ENCODE results near the gene RFC3.

The RFC3 gene

DNA sequence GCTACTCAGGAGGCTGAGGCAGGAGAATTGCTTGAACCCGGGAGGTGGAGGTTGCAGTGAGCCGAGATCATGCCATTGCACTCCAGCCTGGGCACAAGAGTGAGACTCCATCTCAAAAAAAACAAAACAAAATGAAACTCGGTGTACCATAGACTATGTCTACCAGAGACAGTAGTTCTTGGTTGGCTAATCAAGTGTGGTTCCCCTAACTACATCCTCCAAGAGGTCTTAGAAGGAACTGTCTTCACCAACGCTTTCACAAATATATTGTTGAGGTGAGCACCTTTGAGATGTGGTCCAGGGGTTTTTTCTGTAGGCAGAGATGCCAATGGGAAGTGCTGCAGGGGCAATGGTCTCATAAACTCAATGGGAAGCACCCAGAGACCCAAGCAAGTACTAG lies 48.0 kb downstream of the RFC3 start:
- no peak for DNase-seq (ENCODE audit: low read depth)

DNA sequence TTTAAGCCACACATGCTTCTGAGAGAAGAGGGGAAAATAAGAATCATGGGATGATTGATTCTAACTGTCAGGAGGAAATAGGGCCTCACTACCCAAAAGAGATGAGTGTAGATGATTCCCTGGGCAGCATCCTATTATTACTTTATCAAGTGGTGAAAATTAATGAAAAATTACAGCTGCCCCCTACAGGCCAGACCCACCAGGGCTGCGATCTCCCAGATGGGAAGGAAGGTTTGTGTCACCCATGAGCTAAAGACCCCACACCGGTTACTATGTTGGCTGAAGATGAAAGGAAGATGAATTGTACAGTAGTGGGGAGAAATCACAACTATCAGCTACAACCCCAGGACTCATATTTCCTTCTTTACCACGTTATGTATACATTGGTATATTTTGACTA lies 49.5 kb downstream of the RFC3 start:
- DNase-seq (ENCODE audit: low read depth) = no peak

DNA sequence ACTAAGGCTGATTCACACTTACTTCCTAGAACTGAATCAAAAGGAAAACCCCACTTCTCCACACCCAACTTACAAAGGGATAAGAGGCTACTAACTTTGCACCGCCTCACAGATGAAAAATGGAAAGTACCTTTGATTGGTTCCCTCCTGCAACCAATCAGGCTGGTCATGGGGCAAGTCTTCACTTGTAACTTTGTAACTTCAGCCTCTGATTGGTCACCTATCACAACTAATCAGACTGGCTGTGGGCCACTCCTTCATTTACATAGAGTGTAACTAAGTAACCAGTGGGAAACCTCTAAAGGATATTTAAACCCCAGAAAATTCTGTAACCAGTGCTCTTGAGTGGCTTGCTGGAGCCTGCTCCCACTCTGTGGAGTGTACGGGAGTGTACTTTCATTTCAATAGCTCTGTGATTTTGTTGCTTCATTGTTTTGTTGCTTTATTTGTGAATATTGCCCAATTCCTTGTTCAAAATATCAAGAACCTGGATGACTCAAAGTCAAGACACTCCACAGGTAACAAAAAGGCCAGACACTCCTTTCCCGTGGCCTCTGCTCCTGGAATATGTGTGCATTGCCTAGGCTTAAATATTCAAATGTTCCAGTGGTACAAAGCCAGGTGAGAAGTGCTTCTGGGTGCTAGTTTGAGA lies 50.5 kb downstream of the RFC3 start:
- no peak for DNase-seq (ENCODE audit: low read depth)

DNA sequence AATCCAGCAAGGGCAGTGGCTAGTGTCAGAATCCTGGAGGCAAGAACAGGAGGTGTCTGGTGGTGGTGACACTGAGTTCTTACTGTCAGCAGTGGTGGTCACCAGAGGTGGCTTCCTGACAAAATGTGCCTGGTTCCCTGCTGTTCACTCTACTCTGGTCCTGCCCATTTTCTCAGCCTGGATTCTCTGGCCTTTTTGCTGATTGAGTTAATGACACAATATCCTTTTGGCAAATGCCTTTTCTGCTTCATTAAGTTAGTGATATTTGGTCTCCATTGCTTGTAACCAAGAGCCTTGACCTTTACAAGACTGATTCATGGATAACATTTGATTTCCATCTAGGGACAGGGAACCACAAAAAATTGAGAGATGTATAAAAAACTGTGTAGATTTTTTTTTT lies 51.1 kb downstream of the RFC3 start:
- peak; percentile 13 for DNase-seq (ENCODE audit: low read depth)

DNA sequence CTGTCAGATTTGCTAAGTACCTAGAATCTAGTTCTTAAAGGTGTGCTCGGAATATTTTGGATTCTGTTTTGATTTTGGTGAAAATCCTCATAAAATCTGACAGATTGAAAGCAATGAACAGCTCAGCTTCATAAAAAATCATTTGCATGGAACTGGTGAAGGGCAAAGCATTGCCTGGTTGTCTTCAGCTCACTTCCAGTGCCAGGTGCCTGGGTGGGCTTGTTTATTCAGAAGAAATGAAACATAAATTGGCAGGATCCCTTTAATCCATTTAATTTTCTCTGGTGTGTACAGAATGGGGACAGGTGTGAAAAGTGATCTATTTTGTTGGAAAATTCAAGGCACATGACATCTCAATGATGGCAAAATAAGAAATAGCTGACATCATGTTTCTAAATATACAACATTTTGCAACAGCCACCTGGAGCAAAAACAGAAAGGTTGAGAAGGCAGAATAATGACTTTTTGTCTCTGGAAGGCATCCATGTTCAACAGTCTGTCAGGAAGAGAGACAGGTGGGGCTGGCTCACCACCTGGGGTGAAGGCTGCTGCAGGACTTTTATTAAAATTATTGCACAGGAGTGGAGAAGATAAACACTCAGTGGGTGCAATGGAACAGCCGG lies 52.2 kb downstream of the RFC3 start:
- no peak for DNase-seq (ENCODE audit: low read depth)

DNA sequence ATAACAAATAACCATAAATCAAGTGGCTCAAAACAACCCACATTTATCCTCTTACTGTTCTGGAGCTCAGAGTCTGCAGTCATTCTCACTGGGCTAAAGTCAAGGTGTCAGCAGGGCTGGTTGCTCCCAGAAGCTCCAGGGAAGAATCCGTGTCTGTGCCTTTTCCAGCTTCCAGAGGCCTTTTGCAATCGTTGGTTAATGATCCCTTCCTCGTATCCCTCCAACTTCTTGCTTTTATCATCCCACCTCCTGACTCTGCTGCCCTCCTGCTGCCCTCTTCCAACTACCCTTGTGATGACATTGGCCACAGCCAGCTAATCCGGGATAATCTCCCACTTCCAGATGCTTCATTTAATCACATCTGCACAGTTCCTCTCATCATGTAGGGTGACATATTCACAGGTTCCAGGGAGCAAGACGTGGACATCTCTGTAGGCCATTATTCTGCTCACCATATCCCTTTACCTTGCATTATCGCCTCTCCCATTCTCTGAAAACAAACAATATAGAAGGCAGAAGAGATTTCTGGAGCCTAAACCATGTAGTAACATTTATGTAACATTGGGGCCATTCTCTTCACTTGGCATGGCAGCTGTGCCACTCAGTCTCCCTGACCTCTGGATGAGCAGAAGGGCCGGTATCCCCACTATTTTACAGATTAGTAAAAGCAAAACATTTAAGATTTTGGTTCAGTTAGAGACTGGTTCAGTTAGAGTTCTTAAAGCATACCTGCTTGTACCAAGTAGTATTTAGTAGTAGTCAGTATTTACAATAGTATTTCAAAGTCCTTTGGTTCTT lies 53.5 kb downstream of the RFC3 start:
- no peak for DNase-seq (ENCODE audit: low read depth)

DNA sequence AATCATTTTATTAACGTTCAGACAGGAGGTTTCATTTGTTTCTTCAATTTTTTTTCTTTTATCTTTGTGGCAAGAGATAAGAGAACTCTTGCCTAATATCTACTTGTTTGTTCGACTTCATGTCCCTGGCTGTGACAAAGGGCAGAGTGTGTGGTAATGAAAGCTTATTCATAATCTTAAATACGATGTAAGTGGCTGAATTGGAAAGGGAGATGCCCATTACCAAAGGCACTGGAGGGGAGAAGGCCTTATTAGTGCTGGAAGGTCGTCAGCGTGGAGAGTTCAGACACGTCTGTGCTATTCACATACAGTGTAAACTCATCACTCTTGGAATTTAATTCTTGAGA lies 54.0 kb downstream of the RFC3 start:
- DNase-seq (ENCODE audit: low read depth) = no peak

DNA sequence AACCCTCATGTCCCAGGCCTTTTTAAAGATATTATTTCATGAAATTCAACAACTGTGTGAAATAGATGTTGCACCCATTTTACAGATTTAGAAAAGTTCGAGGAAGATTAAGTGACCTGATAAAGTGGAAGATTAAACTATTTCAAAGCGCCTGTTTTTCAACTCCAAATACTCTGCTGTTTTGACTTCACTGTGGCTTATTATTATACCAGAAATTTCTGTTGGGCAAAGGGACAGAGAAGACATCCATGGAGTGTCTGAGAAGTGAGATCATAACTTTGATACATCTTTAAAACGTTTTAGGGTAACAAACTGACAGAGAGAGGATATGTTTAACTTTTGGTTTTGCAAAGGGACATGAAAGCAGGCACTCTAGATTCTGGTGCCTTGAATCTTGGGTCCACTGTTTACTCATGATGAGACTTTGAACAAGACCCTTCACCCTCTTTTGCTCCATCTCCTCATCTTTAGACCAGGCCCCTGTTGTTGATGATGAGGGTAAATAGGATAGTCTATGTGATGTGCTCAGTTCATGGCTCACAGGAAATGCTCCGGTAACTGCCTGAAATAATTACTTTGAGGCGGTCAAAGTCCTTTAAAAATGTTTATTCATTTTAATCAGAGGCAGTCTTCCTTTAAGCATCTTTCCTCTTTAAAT lies 55.4 kb downstream of the RFC3 start:
- DNase-seq (ENCODE audit: low read depth) = no peak

DNA sequence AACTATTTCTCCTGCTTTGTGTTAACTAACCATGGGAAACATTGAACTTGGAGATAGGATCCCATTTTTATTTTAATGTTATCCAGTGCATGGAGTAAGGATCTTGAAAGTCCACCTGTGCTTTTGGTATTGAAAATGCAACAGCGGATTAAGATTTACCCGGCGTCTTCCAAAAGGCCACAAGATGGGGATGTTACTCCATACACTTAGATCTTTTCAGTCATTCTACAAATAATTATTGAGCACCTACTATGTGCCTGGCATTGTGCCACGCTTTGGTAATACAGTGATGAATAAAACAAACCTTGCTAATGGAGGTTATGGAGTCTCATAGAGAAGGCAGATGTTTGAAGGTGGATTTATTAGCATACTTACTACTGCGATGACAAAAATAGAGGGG lies 56.9 kb downstream of the RFC3 start:
- no peak for DNase-seq (ENCODE audit: low read depth)

DNA sequence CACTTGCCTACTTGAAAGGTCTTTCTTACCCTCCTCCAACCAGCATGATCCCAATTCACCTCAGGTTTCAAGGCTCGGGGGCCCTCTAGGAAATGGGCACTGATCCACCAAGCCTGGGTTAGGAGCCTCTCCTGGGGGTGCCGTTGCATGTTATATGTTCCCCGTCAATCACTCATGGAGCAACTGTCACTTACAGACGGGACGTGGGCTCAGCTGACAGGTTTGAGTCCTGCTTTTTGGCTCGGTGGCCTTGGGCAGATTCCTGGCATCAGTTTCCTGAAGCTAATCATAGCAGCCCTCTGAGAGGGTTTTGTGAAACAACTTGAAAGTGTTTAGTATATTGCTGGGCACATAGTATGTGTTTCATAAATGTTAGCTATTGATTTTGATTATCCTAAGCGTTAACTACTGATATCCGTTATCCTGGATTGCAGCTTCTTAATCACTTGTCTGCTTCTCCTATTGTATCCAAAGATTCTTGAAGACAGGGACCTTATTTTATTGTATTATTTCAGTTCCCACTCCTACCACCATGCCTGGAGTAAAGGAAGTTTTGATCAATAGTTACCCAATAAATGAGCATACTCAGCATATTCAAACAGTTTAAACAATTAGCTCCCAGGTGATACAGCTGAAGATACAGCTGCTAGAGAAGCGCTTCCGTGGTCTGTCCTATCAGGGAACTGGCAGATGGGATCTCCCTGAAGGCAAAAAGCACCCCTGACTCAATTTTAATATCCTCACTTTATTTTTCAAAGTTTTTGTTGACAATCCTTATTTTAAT lies 57.9 kb downstream of the RFC3 start:
- no peak for DNase-seq (ENCODE audit: low read depth)

DNA sequence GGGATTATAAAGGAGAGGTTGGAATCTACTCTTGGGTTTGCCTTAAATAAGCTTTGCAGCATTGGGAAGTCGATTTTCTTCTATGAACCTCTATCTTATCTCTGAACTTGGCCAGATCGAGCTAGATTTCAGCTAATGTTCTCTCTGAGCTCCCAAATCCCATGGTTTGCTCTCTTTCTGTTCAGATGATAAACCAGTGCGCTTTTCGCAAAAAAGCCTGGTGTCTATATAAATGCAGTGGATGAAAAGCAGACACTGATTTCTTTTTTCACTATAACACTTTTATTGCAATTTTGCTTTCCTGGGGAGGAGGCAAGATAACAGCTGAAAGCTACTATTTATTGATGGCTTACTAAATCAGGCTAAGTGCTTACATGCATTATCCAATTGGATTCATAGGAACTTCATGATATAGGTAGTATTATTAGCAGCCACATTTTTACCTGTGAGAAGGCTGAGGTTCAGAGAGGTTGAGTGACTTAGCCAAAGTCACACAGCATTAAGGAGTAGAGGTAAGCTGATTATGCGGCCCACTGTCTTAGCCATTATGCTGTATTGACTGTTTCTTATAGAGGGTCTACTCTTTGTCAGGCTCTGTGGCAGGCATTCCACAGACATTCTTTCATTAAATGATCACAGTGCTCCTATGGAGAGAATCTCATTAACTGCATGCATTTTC lies 58.9 kb downstream of the RFC3 start:
- no peak for DNase-seq (ENCODE audit: low read depth)

DNA sequence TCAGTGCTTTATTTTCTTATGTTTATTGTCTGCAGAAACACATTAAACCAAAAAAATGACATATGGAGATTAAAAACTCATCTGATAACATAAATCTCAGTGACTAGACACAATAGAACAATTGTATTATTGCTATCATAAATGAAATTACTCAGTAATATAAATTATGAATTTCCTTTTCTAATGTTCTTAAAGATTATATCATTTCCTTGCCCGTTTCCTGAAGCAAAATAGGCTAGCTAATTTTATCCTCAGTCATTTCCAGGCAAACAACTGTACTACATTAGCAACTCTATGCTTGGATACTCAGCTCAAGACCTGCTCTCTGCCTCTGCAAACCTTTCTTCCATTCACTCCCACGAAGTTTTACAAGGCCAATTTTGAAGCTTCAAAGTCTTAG lies 61.2 kb downstream of the RFC3 start:
- DNase-seq (ENCODE audit: low read depth) = no peak

DNA sequence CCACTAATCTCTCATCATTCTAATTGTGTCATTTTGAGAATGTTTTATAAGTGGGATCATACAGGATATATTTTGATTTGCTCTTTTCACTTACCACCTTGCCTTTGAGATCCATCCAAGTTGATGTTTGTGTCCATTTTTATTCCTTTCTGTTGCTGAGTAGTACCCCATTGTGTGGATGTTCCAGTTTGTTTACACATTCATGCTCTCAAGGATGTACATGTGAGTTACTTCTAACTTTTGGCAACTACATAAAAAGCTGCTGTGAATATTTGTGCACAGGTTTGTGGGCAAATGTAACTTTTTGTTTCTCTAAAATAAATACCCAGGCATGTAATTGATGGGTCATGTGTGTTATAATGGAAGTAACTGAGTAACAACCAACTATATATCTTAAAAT lies 64.9 kb downstream of the RFC3 start:
- DNase-seq (ENCODE audit: low read depth) = no peak

DNA sequence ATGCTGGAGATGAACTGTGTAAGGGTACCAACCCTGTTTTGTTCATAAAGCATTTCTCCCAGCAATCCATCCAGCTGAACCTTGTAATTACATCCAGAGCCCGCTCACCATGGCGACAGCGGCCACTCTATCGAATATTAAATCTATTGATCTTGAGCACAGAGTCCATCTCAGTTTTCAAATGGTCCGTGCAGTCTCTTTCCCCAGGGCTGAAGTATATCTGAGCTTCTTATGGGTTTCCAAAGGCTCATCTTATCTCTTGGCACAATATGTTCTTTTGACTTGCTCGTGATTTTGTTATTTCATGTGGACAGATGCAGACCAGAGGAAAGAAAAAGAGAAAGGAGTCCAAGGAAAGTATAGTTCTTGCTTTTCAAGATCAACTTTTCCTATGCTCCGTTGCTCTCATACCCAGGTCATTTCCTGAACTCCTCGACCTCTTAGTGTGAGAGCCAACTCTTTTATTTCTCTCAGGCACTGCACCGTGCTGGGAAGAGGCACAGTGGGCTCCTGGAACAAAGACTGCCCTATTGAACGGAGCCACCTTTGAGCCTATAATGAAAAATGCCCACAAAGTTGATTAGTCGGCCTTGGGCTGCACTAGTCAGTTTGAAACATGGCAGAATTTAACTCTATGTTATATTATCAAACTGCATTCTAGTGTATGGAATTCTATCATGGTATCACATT lies 66.7 kb downstream of the RFC3 start:
- no peak for DNase-seq (ENCODE audit: low read depth)

All from non-pigmented ciliary epithelial cell (primary cell).